Skin epidermis (tissue), 12 donors: ENCODE measurements around the gene MARK1.
A peak's percentile ranks its signal among the peaks of the same experiment; 100 is the strongest.
"Not testable (repeated sequence)": the region's sequence is repeated elsewhere in the genome, so short reads cannot be mapped to it uniquely, and the experiment has no call there.

Experiments
- H3K27ac ChIP-seq, 21 experiments: fragments of 200-600 bp; sonication (generic) in 11 of 21; one replicate each; pipeline ENCODE4 v1.5.0; 2020; ENCODE audit warnings: mild to moderate bottlenecking in 3 of 21, inconsistent platforms in 2 of 21, moderate library complexity in 2 of 21
- H3K4me3 ChIP-seq, 7 experiments: fragments of 200-600 bp; sonication (generic) in 2 of 7; one replicate each; pipeline ENCODE4 v1.5.0; 2020; ENCODE audit warnings: inconsistent platforms in 2 of 7, mild to moderate bottlenecking in 2 of 7, moderate library complexity in 1 of 7

The MARK1 gene

GRCh38 chr1:220594356-220594755 is 66.4 kb downstream of the MARK1 start:
- Histone ChIP-seq H3K27ac (no peak overlapping the region), H3K4me3 (no peak overlapping the region)

DNA sequence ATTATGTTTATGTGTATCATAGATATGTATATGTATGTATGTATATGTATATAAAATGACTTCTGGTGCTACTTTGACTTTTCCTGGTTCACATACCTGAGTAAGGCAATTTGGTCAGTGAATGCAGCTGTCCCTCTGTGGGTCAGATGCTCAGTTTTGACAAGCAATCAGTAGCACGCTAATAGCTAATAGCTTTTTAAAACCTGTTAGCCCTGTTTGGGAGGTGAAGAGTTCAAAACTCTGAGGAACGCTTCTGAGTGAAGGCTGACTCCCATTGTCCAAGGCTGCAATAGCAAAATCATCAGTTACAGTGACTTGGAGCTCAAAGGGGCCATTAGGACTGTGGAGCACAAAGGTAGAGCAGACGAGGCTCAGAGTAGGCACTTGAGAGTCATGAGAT is 67.2 kb downstream of the MARK1 start:
- Histone ChIP-seq H3K4me3 (no peak overlapping the region), H3K27ac (no peak overlapping the region)

DNA sequence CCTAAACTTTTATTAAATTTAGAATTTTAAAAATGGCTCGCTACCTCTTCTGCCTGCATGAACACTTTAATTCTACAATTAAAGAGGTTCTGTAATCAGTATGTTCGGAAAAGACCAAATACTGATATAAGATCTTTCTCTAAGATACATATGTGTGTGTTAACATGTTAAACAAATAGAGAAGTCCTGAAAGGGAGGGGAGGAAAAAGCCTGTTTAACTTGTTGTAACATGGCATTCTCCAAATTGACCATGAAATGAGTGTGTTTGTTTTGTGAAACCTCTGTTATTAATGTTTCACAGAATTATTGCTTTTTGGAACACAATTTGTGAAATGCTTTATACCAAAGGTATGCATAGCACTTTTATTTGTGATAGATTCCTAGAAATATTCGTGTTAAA is 77.0 kb downstream of the MARK1 start:
- Histone ChIP-seq H3K27ac (no peak overlapping the region), H3K4me3 (no peak overlapping the region)

DNA sequence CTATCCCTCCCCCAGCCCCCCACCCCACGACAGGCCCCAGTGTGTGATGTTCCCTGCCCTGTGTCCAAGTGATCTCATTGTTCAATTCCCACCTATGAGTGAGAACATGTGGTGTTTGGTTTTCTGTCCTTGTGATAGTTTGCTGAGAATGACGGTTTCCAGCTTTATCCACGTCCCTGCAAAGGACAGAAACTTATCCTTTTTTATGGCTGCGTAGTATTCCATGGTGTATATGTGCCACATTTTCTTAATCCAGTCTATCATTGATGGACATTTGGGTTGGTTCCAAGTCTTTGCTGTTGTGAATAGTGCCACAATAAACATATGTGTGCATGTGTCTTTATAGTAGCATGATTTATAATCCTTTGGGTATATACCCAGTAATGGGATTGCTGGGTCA is 77.7 kb downstream of the MARK1 start:
- not testable (repeated sequence) for H3K4me3 ChIP-seq, H3K27ac ChIP-seq

DNA sequence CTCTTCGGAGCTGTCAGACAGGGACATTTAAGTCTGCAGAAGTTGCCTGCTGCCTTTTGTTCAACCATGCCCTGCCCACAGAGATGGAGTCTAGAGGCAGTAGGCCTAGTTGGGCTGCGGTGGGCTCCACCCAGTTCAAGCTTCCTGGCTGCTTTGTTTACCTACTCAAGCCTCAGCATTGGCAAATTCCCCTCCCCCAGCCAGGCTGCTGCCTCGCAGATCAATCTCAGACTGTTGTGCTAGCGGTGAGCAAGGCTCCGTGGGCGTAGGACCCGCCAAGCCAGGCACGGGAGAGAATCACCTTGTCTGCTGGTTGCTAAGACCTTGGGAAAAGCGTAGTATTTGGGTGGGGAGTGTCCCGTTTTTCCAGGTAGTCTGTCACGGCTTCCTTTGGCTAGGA is 83.2 kb downstream of the MARK1 start:
- H3K27ac ChIP-seq = not testable (repeated sequence)

DNA sequence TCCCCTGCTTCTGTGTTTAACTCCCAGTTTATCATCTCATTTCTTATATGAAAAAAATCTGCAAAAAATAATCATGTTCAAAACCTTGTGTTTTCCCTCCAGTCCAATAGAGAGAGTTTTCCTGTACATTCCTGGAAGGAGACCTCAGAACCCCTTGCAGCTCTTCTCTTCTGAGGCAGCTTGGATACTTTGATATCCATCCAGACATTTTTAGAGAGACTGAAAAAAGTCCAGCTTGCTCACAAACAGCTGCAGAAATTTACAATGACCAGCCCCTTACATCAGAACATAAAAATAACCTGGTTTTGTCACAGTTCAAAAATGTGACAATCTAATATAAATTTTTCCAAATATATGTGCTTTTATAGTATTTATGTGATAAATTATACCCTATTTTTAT is 88.9 kb downstream of the MARK1 start:
- no peak overlapping the region for H3K4me3 ChIP-seq
- H3K27ac ChIP-seq = no peak overlapping the region

More for the DNA sequence above, 83.2 kb downstream of the MARK1 start:
- not testable (repeated sequence) for H3K4me3 ChIP-seq

DNA sequence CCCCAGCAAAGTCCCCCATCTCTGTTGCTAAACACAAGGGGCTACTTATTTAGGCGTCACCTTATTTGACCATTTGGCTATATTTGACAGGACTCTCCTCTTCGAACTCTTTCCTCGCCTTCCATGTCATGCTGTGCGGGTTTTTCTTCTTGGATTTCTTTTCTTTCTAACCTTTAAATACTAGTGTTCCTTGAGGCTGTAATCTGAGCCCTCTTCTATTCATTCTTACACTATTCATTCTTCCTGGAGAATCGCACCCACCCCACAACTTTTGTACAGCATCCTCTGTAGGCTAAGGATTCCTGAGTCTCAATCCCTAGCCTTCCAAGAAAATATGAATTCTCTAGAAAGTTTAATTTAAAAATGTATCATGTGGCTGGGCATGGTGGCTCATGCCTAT is 100.5 kb downstream of the MARK1 start:
- no peak overlapping the region for H3K4me3 ChIP-seq
- H3K27ac ChIP-seq = no peak overlapping the region

DNA sequence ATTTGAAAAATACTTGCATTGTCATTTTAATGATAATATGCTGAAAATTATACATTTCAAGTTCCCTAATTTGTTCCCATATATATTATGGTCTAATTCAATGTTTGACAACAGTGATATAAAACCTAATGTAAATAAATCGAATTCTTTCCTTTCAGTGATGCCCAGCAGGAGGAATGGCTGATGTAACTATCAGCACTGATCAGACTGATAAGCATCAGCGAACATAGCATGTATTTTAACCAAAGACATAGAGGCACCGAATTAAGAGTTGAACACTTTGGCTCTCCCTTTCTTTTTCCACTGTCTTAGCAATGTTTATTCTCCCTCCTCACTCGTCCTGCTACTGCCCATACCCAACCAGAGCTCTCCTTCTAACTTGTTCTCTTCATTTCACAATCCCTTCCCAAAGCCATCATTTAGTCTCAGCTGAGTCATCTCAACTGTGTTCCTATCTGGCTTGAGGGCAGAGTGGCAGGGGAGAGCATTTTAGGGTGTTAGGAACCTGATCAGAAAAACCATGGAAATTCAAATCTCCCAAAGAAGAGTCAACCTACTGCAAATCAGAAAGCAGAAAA is 103.4 kb downstream of the MARK1 start:
- no peak overlapping the region for H3K27ac ChIP-seq
- no peak overlapping the region for H3K4me3 ChIP-seq

GRCh38 chr1:220637759-220638158 is 109.8 kb downstream of the MARK1 start:
- no peak overlapping the region for H3K27ac ChIP-seq
- H3K4me3 ChIP-seq = no peak overlapping the region

GRCh38 chr1:220642285-220642684 is 114.3 kb downstream of the MARK1 start:
- H3K27ac ChIP-seq = no peak overlapping the region
- no peak overlapping the region for H3K4me3 ChIP-seq

- H3K27ac ChIP-seq = no peak overlapping the region
- no peak overlapping the region for H3K4me3 ChIP-seq
Measured at GRCh38 chr1:220652995-220653394, 125.1 kb downstream of the MARK1 start.

- H3K27ac ChIP-seq = no peak overlapping the region
Measured at GRCh38 chr1:220655509-220655908, 127.6 kb downstream of the MARK1 start.

DNA sequence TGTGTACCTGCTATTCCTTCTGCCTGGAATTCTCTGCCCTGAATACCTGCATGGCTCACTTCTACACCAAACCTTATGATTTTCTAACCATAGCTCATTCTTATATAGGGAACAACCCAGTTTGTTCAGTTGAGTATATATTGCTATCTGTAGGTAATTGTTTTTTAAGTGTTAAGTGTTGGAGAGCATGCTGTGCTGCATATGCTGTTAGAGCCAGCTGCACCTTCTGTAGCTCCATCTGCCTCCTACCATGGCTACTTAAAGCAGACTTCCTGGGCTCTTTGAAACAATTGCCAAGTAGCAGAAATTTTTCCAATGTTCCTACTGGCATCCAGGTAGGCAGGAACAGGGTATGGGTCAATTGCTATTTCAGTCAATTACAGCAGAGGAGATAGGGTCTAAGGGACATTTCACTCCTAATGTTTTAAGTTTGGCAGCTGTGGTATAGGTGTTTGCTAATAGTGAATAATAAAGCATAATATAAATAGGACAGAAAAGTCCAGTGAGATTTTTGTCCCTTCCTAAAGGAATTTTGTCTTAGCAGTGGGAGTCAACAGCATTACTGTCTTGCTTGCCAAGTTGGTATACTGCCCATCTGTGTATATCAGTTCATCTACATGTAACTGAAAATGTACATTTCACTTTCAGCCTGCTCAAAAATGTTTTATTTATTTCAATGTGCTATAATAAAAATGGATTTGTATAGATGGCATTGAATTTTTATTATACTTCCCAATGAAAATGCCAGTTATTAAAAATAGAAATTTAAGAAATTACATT is 128.2 kb downstream of the MARK1 start:
- H3K4me3 ChIP-seq = no peak overlapping the region
- no peak overlapping the region for H3K27ac ChIP-seq

More at GRCh38 chr1:220655509-220655908, 127.6 kb downstream of the MARK1 start:
- no peak overlapping the region for H3K4me3 ChIP-seq

DNA sequence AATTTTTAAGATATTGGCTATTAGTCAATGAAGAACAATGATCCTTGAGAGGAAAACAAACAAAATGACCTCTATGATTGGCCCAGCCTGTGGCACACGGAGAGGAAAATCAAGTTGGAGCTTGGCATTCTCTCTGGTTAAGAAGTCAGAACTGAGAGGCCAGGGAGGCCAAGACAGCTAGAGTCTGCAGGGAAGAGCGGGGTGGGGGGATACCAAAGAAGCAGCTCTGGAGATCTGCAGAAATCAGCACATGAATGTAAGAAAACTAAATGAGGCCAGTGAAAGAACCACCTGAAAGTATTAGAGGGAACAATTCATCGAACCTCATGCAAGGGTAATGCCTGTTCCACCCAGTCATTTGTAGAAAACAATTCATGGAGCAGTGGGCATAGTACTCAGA is 138.4 kb downstream of the MARK1 start:
- Histone ChIP-seq H3K4me3 (no peak overlapping the region), H3K27ac (peak overlapping the region in 1 of 21 experiments; percentile 6)

DNA sequence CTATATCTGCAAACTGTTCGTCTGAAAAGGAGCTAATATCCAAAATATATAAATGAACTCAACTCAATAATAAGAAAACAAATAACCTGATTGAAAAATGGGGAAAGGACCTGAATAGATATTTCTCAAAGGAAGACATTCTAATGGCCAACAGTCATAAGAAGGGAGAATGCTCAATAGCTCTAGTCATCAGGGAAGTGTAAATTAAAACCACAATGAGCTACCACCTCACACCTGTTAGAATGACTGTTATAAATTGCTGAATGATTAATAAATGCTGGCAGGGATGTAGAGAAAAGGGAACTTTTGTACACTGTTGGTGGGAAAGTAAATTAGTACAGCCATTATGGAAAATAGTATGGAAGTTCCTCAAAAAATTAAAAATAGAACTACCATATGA is 141.1 kb downstream of the MARK1 start:
- Histone ChIP-seq H3K27ac (no peak overlapping the region), H3K4me3 (no peak overlapping the region)

GRCh38 chr1:220670365-220670764 is 142.4 kb downstream of the MARK1 start:
- Histone ChIP-seq H3K27ac (no peak overlapping the region), H3K4me3 (no peak overlapping the region)

DNA sequence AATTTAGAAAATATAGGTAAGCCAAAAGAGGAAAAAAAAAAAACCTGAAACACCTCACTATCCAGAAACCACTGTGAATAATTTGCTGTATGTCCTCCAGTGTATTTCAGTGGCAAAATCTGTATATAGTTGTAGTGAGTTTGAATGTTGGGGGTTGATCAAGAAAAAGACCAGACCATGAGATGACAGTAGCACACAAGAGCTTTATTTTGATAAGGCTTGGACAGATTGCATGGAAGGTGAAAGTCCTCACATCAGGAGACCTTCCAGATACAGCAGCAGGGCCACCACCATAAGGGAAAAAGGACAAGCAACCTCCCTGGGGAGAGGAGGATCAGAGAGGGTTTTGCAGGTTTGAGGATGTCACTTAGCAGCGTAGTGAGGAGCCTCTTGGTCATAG is 146.0 kb downstream of the MARK1 start:
- Histone ChIP-seq H3K4me3 (no peak overlapping the region), H3K27ac (no peak overlapping the region)

DNA sequence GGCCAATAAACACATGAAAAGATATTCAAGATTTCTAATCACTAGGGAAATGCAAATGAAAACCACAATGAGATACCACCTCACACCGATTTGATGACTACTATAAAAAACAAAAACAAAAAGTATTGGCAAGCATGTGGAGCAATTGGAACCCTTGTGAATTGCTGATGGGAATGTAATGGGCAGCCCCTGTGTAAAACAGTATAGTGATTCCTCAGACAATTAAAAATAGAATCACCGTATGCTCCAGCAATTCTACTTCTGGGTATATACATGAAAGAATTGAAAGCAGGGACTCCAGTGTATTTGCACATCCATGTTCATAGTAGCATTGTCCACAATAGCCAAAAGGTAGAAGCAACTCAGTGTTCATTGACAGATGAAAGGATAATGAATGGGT is 149.3 kb downstream of the MARK1 start:
- no peak overlapping the region for H3K27ac ChIP-seq
- H3K4me3 ChIP-seq = no peak overlapping the region

GRCh38 chr1:220680085-220680687 is 152.2 kb downstream of the MARK1 start:
- H3K27ac ChIP-seq = no peak overlapping the region
- H3K4me3 ChIP-seq = no peak overlapping the region

DNA sequence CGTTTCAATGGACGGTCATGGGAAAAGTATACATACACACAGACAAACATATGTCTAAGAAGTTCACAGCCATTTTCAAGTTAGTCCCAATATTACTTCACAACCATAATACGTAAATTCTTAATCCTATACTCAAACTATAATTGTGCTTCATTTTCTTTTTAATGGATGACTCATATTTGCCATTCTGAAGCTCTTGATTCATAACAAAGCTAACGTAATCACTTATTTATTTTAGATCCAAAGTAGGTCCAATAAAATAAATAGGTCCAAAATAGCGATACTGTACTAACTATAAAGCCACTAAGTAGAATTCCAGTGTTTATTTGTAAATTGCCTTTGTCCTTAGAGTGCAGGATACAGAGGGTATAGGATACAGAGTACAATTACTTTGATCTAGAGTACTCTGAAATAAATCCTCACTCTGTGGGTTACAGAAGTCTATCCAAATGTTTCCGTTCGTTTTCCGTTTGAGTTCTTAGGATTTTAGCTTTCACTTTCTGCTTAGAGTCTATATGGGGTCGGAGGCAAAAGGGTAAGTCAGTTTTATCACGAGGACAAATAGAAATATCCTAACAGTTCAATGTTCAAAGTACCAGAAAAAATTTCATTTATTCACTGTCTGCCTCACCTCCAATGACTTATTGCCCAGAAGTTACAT is 153.4 kb downstream of the MARK1 start:
- Histone ChIP-seq H3K4me3 (peak overlapping the region in 1 of 7 experiments; percentile 4), H3K27ac (peak overlapping the region in 1 of 21 experiments; percentile 25)
